Measurements from ENCODE around the gene KCNJ18.
"Not testable (repeated sequence)": the region's sequence is repeated elsewhere in the genome, so short reads cannot be mapped to it uniquely, and the experiment has no call there.

GRCh38 chr17:21699573-21700236, 7.4 kb downstream of the KCNJ18 start:
- not testable (repeated sequence) for TF ChIP-seq GATA1 (IDR thresholded peaks at IDR 0.05; ENCODE audit: low read depth, low read length); POLR2A (IDR thresholded peaks at IDR 0.05; ENCODE audit: low read length)
